AG10803 (cell line): ENCODE measurements around the gene THOC7.

Experiments
- DNase-seq: peaks from one replicate; pipeline ENCODE4 v3.0.0; 2010; ENCODE audit warnings: low read depth
- H3K4me3 ChIP-seq: 2 replicates; pipeline ENCODE4 v1.5.1; 2011; ENCODE audit warnings: mild to moderate bottlenecking, low read length, control low read depth
- TF ChIP-seq, protein P1 (sequence below): conservative IDR thresholded peaks from 2 replicates; pipeline ENCODE4 v1.5.1; 2011; ENCODE audit warnings: mild to moderate bottlenecking, low read length, control low read depth, inconsistent platforms

Gene THOC7

DNA sequence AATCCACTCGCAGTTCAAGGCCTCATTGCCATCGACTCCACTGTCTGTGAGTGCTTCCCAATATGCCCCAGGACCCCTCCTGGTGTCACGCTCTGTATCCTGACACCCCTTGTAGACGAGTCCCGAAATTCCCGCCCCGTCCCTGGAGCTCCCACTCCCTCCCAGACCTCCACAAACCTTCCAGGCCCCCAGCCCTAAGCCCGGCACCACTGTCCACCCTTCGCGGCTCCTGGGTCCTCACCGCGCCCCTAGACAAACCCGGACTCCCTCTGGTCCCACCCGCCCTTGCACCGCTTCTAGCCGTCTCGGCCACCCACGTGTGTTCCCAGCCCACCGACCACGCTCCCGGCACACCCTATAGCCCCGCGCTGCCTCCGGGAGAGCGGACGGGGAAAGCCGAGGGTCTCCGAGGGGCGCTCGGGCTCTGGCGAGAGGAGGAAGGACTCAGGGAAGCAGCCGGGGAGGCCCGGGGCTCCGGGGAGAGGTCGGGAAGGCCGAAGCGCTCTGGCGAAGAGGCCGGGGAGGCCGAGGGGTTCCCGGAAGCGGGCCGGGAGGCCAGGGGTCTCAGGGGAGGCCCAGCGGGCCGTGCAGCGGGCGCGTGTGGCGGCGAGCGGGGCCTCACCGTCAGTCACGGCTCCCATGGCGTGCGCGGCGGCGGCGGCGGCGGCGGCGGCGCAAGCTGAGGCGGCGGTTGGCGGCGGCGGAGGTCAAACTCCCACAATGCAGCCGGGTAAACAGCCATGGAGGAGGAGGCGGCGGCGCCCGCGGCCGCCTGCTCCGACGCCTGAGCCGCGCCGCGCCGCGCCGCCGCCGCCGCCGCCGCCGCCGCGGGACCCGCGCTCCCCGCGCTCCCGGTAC lies at the start of gene THOC7, which contains the start of gene ATXN7:
Gene THOC7 (minus strand): TSS at position 656 of the 858 bp plus-strand sequence. CDS start 15 bp downstream, at position 641.
Gene ATXN7 (plus strand): TSS at position 718 of the 858 bp plus-strand sequence. CDS start 48,732 bp downstream, outside the sequence.
- DNase-seq, result peak; percentile 61
- H3K4me3 ChIP-seq, result peak within 1 kb of the TSS; percentile 82
- TF ChIP-seq, protein P1, sequence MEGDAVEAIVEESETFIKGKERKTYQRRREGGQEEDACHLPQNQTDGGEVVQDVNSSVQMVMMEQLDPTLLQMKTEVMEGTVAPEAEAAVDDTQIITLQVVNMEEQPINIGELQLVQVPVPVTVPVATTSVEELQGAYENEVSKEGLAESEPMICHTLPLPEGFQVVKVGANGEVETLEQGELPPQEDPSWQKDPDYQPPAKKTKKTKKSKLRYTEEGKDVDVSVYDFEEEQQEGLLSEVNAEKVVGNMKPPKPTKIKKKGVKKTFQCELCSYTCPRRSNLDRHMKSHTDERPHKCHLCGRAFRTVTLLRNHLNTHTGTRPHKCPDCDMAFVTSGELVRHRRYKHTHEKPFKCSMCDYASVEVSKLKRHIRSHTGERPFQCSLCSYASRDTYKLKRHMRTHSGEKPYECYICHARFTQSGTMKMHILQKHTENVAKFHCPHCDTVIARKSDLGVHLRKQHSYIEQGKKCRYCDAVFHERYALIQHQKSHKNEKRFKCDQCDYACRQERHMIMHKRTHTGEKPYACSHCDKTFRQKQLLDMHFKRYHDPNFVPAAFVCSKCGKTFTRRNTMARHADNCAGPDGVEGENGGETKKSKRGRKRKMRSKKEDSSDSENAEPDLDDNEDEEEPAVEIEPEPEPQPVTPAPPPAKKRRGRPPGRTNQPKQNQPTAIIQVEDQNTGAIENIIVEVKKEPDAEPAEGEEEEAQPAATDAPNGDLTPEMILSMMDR, result no peak

DNA sequence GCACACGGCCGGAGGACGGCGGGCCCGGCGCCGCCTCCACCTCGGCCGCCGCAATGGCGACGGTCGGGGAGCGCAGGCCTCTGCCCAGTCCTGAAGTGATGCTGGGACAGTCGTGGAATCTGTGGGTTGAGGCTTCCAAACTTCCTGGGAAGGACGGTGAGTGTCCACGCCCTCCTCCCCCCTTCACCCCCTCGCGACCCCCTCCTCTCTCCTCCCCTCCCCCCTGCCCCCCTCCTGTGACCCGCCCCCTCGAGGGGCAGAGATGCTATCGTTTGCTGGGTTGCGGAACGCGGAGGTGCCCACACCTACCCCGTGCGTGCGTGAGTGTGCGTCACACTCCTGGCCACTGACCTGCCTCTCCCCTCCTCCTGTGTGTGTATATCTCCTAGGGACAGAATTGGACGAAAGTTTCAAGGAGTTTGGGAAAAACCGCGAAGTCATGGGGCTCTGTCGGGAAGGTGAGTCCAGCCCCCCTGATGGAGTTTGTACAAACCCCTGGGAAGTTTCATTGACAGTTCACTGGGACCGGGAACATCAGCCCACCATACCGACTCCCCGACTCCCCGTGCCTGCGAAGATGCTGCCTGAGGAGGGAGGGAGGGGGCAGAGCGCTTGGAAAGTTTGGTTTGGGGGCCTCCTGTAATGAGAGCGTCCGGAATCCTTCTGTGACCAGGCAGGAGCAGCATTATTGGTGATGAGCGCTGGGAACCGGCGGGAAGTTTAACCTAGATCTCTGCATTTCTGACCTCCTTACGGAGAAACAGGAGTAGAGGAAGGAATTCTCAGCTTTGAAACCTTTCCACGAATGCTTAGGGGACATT lies 49.4 kb upstream of the THOC7 start:
- TF ChIP-seq, protein P1, result no peak
- peak; percentile 45 for DNase-seq
- peak overlapping the region; percentile 75 for H3K4me3 ChIP-seq

DNA sequence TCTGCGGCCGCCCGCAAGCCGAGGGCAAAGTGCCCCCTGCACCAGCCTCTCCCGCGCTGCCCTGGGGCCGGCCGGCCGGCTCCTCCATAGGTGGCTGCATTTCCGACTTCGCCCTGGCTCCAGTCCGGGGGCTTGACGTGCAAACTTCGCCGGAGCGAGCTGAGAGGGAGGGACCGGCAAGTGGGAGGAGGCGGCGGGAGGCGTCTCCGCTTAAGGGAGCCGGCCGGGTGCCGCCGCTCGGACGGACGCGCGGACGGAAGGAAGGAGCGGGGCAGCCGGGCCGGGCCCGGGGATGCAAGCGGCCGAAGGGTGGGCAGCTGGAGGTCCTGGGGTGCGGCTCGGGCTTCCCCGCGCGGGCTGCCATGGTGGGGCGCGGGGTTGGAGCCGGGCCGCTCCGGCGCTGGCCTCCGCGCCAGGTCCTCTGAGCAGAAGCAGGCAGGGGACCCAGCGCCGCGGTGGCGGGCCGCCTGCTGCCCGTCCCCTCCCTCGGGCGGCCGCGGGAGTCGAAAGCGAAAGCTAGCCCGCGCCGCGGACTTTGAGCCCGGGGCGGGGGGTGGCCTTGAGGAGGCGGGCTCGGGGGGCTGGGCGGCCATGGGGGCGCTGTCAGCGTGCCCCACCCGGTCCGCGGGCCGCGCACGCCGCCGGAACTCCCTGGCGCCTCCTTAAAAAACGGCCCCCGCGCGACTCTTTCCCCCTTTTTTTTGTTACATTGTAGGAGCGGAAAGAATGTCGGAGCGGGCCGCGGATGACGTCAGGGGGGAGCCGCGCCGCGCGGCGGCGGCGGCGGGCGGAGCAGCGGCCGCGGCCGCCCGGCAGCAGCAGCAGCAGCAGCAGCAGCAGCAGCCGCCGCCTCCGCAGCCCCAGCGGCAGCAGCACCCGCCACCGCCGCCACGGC lies 48.5 kb upstream of the THOC7 start, which contains the start of gene SCAANT1:
Gene SCAANT1 (minus strand): TSS at position 511 of the 895 bp plus-strand sequence.
- DNase-seq, result peak; percentile 90
- peak within 1 kb of the TSS; percentile 77 for H3K4me3 ChIP-seq
- TF ChIP-seq, protein P1, result no peak

DNA sequence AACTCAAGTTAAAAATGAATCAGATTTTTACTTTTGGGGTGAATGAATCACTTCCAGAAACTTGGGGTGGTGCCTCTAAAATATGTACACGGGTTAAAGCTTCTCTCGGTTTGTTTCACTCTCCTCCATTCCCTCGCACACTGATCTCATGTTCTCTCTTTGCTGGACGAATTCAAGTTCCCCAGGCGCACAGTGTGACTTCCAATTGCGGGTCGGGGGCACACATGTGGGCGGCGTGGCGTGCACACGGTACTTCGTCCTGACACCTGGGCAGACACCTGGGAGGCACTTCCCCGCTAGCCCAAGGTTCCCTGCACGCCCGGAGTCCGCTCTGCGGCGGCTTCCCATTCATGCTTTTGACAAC lies 47.9 kb upstream of the THOC7 start:
- DNase-seq, result no peak
- H3K4me3 ChIP-seq, result peak overlapping the region; percentile 77
- TF ChIP-seq, protein P1, result no peak

DNA sequence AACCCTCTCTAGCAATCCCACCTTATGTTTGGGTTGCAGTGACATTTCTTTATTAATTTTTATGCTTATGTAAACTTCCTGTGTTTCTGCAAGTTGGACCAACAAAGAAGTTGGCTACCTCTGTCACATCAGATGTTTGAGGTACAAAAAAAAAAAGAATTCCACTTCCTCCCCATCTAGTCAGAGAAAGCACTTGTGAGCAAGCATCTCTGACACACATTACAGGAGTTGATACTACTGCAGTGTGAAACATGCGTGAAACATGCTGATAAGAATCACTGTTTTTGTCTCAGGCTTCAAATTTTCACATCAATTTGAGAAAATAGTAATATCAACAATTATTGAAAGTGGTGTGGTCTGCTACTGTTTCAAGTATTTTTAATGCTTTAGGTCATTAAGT lies 47.3 kb upstream of the THOC7 start:
- TF ChIP-seq, protein P1, result no peak
- H3K4me3 ChIP-seq, result peak overlapping the region; percentile 77
- DNase-seq, result no peak

DNA sequence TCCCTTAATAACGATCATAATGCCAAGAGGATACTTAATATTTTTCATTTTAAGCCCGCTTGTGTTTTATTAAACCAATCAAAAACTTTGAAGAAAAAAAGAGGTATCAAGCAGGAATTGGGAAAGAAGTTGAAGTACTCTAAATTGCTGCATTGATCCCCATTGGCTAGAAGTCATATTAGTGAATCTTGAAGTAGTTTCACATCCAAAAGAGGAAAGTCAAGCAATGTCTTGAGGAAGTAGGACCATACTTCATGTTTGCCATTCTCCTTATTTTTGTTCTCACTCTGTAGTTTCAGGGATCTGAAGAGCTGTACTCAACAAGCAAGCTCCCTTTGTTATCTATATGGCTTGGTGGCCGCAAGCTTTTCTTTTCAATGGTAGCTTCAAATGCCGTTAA lies 46.4 kb upstream of the THOC7 start:
- no peak overlapping the region for H3K4me3 ChIP-seq
- TF ChIP-seq, protein P1, result no peak
- no peak for DNase-seq
